Brain microvascular endothelial cell (primary cell): ENCODE results near the gene ARHGEF9.

ENCODE experiments used
- DNase-seq: peaks from one replicate; pipeline ENCODE4 v3.0.0-alpha.2; 2020
- H3K27ac ChIP-seq: fragments of 250-450 bp; sonication (Bioruptor Pico); 2 replicates; pipeline ENCODE4 v1.5.1; 2020; ENCODE audit warnings: mild to moderate bottlenecking, moderate library complexity
- H3K27me3 ChIP-seq: fragments of 250-450 bp; sonication (Bioruptor Pico); replicated peaks from 2 replicates; pipeline ENCODE4 v1.5.1; 2020; ENCODE audit warnings: mild to moderate bottlenecking
- H3K36me3 ChIP-seq: fragments of 250-450 bp; sonication (Bioruptor Pico); replicated peaks from 2 replicates; pipeline ENCODE4 v1.5.1; 2020; ENCODE audit warnings: mild to moderate bottlenecking
- H3K4me3 ChIP-seq: 2 replicates; pipeline ENCODE4 v1.5.1; 2011; ENCODE audit warnings: low read depth, mild to moderate bottlenecking, control low read depth, low read length, moderate library complexity
- CTCF ChIP-seq: IDR thresholded peaks from 2 replicates; pipeline ENCODE4 v1.5.1; 2011; ENCODE audit warnings: low read depth, mild to moderate bottlenecking, moderate library complexity, low read length, control low read depth, inconsistent platforms; ENCODE audit errors: missing control alignments
- in situ Hi-C: cut with HindIII; loops from 2 replicates; pipeline ENCODE4 v1.10.0; 2017; ENCODE audit warnings: low sequenced_read_pairs, low pct_ligation_motif_present

ARHGEF9 gene

GRCh38 chrX:63744850-63745394, 40.1 kb downstream of the ARHGEF9 start:
- Histone ChIP-seq H3K36me3 (no peaks in the 10 kb centered on the region), H3K27ac (no peak overlapping the region), H3K27me3 (no peaks in the 10 kb centered on the region), H3K4me3 (no peak overlapping the region)
- no peak for TF ChIP-seq CTCF
- DNase-seq, result no peak
- in situ Hi-C loops, result no loop called here

DNA sequence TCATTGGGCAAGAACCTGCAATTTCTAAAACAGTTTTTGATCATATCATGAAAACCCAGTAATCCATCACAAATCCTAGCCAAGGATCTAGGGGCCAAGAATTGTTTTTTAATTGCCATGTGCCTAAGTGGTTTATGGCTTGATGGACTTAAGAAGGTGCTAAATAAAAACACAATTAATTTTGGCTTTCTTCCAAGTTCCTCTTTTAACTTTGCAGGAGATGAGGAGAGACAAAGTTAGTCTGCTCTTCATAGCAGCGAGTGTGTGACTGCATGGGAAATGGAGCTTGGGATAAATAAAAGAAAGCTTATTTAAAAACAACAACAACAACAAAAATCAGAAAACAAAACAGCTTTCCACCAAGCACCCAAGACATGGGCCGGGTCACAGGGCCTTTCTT, 41.4 kb downstream of the ARHGEF9 start:
- no peak overlapping the region for H3K4me3 ChIP-seq
- TF ChIP-seq CTCF, result no peak
- in situ Hi-C loops, result no loop called here
- H3K27me3 ChIP-seq, result no peaks in the 10 kb centered on the region
- no peak for DNase-seq
- H3K27ac ChIP-seq, result no peak overlapping the region
- no peaks in the 10 kb centered on the region for H3K36me3 ChIP-seq

DNA sequence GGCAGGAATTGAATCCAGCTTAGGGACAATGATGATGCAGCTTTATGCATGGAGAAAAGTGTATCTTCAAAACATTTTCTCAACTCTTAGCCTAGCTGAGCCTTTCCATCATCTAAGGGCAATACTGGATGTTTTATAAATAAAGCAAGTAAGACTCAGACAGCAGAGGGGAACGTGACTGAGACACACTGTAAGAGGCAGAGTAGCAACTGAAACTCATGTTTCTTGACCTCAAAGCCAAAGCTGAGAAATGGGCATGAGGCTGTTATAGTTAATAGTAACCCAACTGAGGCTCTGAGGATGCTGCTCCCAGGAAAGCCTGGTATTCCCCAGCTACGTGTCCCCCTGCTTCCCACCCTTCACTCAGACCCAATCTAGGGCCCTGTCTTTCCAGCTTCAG, 44.6 kb downstream of the ARHGEF9 start:
- Histone ChIP-seq H3K36me3 (no peaks in the 10 kb centered on the region), H3K27me3 (no peaks in the 10 kb centered on the region), H3K27ac (no peak overlapping the region), H3K4me3 (no peak overlapping the region)
- no peak for TF ChIP-seq CTCF
- in situ Hi-C loops, result no loop called here
- DNase-seq, result no peak

- no peaks in the 10 kb centered on the region for H3K27me3 ChIP-seq
- H3K4me3 ChIP-seq, result no peak overlapping the region
- H3K36me3 ChIP-seq, result no peaks in the 10 kb centered on the region
- no peak for DNase-seq
- no peak overlapping the region for H3K27ac ChIP-seq
- in situ Hi-C loops, result no loop called here
- no peak for TF ChIP-seq CTCF
Observed at GRCh38 chrX:63739885-63740284, 45.1 kb downstream of the ARHGEF9 start.

- no peaks in the 10 kb centered on the region for H3K27me3 ChIP-seq
- H3K27ac ChIP-seq, result no peak overlapping the region
- no peak for TF ChIP-seq CTCF
- no peak for DNase-seq
- no peak overlapping the region for H3K4me3 ChIP-seq
- no peaks in the 10 kb centered on the region for H3K36me3 ChIP-seq
- in situ Hi-C loops, result no loop called here
Observed at GRCh38 chrX:63738696-63739095, 46.3 kb downstream of the ARHGEF9 start.

- in situ Hi-C loops, result no loop called here
- no peaks in the 10 kb centered on the region for H3K27me3 ChIP-seq
- no peaks in the 10 kb centered on the region for H3K36me3 ChIP-seq
- no peak overlapping the region for H3K27ac ChIP-seq
- DNase-seq, result no peak
- TF ChIP-seq CTCF, result no peak
- no peak overlapping the region for H3K4me3 ChIP-seq
Observed at GRCh38 chrX:63737131-63737921, 47.7 kb downstream of the ARHGEF9 start.
